Keratinocyte (primary cell): Measurements from ENCODE around the gene TTC23L. TPM values are rescaled to one million over a fixed set of nuclear protein-coding genes. Genes with fewer than 3 reads are reported as not detected.

ENCODE experiments used
- DNase-seq: peaks from one replicate; pipeline ENCODE4 v3.0.0-alpha.2; 2011; ENCODE audit warnings: low read depth, missing footprints, low spot score
- FAIRE-seq: peaks from 2 replicates; lab custom pipeline; 2011; peaks lifted over from hg19 to GRCh38; lab: Jason Lieb, UNC
- H2AFZ ChIP-seq: 2 replicates; pipeline ENCODE4 v1.6.0; 2012; ENCODE audit warnings: low read length, control low read depth, inconsistent platforms; ENCODE audit not compliant: control insufficient read depth
- H3K27ac ChIP-seq: 2 replicates; pipeline ENCODE4 v1.5.1; 2011; ENCODE audit warnings: low read length; ENCODE audit not compliant: control insufficient read depth, insufficient read depth
- H3K27me3 ChIP-seq: 3 replicates; pipeline ENCODE4 v1.6.0; 2011; ENCODE audit warnings: low read length; ENCODE audit not compliant: control insufficient read depth, insufficient read depth; ENCODE audit errors: extremely low read depth
- H3K36me3 ChIP-seq, 2 experiments: 2 replicates in 1 of 2; 3 replicates in 1 of 2; pipeline ENCODE4 v1.5.1; 2011; ENCODE audit warnings: low read length in 2 of 2, mild to moderate bottlenecking in 1 of 2; ENCODE audit not compliant: control insufficient read depth in 2 of 2, insufficient read depth in 2 of 2; ENCODE audit errors: extremely low read depth in 1 of 2
- H3K4me1 ChIP-seq: 3 replicates; pipeline ENCODE4 v1.5.1; 2011; ENCODE audit warnings: low read length; ENCODE audit not compliant: control insufficient read depth, insufficient read depth; ENCODE audit errors: extremely low read depth
- H3K4me2 ChIP-seq: 3 replicates; pipeline ENCODE4 v1.6.0; 2011; ENCODE audit warnings: low read depth, low read length; ENCODE audit not compliant: control insufficient read depth, insufficient read depth; ENCODE audit errors: extremely low read depth
- H3K4me3 ChIP-seq, 3 experiments: fragments of 200-600 bp in 1 of 3; sonication (generic) in 1 of 3; 2 replicates in 2 of 3; 3 replicates in 1 of 3; pipeline ENCODE4 v1.5.1; 2011 to 2016; ENCODE audit warnings: low read length in 3 of 3, mild to moderate bottlenecking in 3 of 3, control low read depth in 2 of 3, inconsistent platforms in 1 of 3, low read depth in 1 of 3, mixed read lengths in 1 of 3, mixed run types in 1 of 3, moderate library complexity in 1 of 3; ENCODE audit not compliant: control insufficient read depth in 2 of 3, insufficient read depth in 2 of 3; ENCODE audit errors: extremely low read depth in 1 of 3
- H3K79me2 ChIP-seq: 2 replicates; pipeline ENCODE4 v1.6.0; 2012; ENCODE audit warnings: low read length; ENCODE audit not compliant: control insufficient read depth, insufficient read depth
- H3K9ac ChIP-seq: 3 replicates; pipeline ENCODE4 v1.6.0; 2011; ENCODE audit warnings: low read length; ENCODE audit not compliant: control insufficient read depth, insufficient read depth; ENCODE audit errors: extremely low read depth
- H3K9me1 ChIP-seq: 3 replicates; pipeline ENCODE4 v1.6.0; 2011; ENCODE audit warnings: low read length; ENCODE audit not compliant: control insufficient read depth, insufficient read depth; ENCODE audit errors: extremely low read depth
- H3K9me3 ChIP-seq: 2 replicates; pipeline ENCODE4 v1.5.1; 2012; ENCODE audit warnings: low read depth, low read length; ENCODE audit not compliant: control insufficient read depth
- H4K20me1 ChIP-seq: 3 replicates; pipeline ENCODE4 v1.6.0; 2011; ENCODE audit warnings: low read length; ENCODE audit not compliant: control insufficient read depth, insufficient read depth; ENCODE audit errors: extremely low read depth
- EZH2 ChIP-seq: IDR thresholded peaks from one replicate; pipeline ENCODE4 v1.6.1; 2012; ENCODE audit warnings: inconsistent platforms, mild to moderate bottlenecking, low read length, moderate library complexity
- dilution Hi-C: fragments of 300-500 bp; cut with MboI; formaldehyde crosslinking; loops from one replicate; pipeline ENCODE4 v1.7.0; 2020; ENCODE audit warnings: low sequenced_read_pairs; ENCODE audit not compliant: extremely low pct_ligation_motif_present
- polyA plus RNA-seq, 5 experiments: library from polyadenylated mRNA; depleted of rRNA in 3 of 5; stranded (reverse) in 3 of 5; stranded (forward) in 1 of 5; unstranded in 1 of 5; fragments of >200 nt; gene quantifications; 1 replicate in 1 of 5; 2 replicates in 3 of 5; 3 replicates in 1 of 5; pipeline versions ENCODE4 v1.2.1 to v1.2.3, GENCODE V29; 2011 to 2012; ENCODE audit warnings: missing spikeins in 2 of 5, low read depth in 1 of 5, low replicate concordance in 1 of 5
- TF ChIP-seq, protein P1 (sequence below), 3 experiments: IDR thresholded peaks in 1 of 3; conservative IDR thresholded peaks in 1 of 3; optimal IDR thresholded peaks in 1 of 3; 2 replicates in 2 of 3; 3 replicates in 1 of 3; pipeline versions ENCODE3 to v1.5.1; 2011; ENCODE audit warnings: low read length in 3 of 3, mild to moderate bottlenecking in 3 of 3, moderate library complexity in 2 of 3, control low read depth in 1 of 3, inconsistent platforms in 1 of 3; ENCODE audit not compliant: insufficient read depth in 2 of 3; ENCODE audit errors: extremely low read depth in 1 of 3

Gene TTC23L
- polyA plus RNA-seq, 1 donor (not counting 4 experiments of a cell fraction or from before 2014, with no cell fraction given) = 0.12 TPM

DNA sequence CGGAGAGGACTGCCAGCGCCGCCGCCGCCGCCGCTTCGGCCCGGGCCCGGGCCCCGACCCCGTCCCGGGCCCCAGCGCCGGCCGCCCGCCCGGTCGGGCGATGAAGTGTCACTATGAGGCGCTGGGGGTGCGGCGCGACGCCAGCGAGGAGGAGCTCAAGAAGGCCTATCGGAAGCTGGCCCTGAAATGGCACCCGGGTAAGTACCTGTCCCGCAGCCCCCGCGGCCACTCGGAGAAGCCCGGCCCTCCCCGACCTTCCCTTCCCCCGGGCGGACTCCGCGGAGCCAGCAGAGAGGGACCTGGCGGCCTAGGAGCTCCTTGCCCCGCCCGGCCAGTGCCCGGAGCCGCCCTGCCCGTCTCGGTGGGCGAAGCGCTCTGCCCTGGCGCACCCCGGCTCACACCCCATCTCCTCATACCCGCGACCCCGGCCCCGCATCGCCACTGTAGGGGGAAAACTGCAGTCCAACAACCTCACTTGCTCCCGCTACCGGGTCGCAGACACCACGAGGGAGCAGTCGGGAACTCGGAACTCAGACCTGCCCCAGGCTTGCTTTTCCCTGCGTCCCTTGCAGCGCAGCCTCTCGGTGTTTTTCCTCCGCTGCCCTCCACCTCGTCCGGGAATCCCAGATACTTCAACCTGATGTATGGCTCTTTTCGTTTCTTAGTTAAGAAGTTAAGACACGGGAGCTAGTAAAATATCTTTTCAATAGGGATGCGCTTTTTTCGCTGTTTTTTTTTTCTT lies 90.9 kb downstream of the TTC23L start:
- Histone ChIP-seq H3K9ac (peak overlapping the region; percentile 95), H3K27ac (peak overlapping the region; percentile 87), H3K36me3 (peaks cover 3 to 5% of the 10 kb centered on the region in 2 experiments), H3K79me2 (peaks cover 47% of the 10 kb centered on the region), H2AFZ (peak overlapping the region; percentile 85), H3K9me1 (no peaks in the 10 kb centered on the region), H4K20me1 (no peaks in the 10 kb centered on the region), H3K9me3 (no peaks in the 10 kb centered on the region), H3K4me2 (peak overlapping the region; percentile 85), H3K4me1 (peaks cover 13% of the 10 kb centered on the region), H3K4me3 (peak overlapping the region; percentile 92 to 96 (median 94)), H3K27me3 (no peaks in the 10 kb centered on the region)
- TF ChIP-seq EZH2 = no peak
- TF ChIP-seq, protein P1, sequence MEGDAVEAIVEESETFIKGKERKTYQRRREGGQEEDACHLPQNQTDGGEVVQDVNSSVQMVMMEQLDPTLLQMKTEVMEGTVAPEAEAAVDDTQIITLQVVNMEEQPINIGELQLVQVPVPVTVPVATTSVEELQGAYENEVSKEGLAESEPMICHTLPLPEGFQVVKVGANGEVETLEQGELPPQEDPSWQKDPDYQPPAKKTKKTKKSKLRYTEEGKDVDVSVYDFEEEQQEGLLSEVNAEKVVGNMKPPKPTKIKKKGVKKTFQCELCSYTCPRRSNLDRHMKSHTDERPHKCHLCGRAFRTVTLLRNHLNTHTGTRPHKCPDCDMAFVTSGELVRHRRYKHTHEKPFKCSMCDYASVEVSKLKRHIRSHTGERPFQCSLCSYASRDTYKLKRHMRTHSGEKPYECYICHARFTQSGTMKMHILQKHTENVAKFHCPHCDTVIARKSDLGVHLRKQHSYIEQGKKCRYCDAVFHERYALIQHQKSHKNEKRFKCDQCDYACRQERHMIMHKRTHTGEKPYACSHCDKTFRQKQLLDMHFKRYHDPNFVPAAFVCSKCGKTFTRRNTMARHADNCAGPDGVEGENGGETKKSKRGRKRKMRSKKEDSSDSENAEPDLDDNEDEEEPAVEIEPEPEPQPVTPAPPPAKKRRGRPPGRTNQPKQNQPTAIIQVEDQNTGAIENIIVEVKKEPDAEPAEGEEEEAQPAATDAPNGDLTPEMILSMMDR (optimal IDR thresholded peaks at IDR 0.05 in 1 of 3, IDR thresholded peaks at IDR 0.05 in 1 of 3, conservative IDR thresholded peaks at IDR 0.05 in 1 of 3; ENCODE audit: extremely low read depth in 1 of 3, insufficient read depth in 2 of 3, low read length in 3 of 3) = no peak
- FAIRE-seq = no peak
- no peak for DNase-seq
- dilution Hi-C loops = no loop called here

DNA sequence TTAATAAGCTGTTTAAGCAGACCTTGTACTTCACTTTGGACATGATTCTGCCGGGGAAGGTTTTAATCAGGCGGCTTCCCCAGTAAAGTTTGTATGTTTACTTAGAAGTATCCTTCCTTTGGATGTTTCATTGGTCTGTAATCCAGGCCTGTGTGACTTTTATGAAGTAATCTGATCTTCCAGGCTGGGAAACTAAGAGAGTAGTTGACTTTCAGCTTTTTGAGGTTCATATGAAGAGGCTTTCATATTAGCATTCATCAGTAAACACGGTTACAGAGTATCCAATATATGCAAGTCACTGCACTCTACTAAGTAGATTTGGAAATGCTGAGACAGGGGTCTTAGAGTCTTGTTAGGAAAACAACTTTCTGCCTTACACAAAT lies 91.5 kb downstream of the TTC23L start:
- Histone ChIP-seq H3K79me2 (peaks cover 51% of the 10 kb centered on the region), H3K36me3 (peaks cover 3 to 5% of the 10 kb centered on the region in 2 experiments), H3K9me1 (no peaks in the 10 kb centered on the region), H3K4me1 (peaks cover 12% of the 10 kb centered on the region), H2AFZ (peak overlapping the region; percentile 85), H4K20me1 (no peaks in the 10 kb centered on the region), H3K27ac (peak overlapping the region; percentile 87), H3K9me3 (no peaks in the 10 kb centered on the region), H3K9ac (peak overlapping the region; percentile 95), H3K4me3 (peak overlapping the region; percentile 92 to 96 (median 94)), H3K27me3 (no peaks in the 10 kb centered on the region), H3K4me2 (peak overlapping the region; percentile 85)
- TF ChIP-seq EZH2 = no peak
- TF ChIP-seq, protein P1 (optimal IDR thresholded peaks at IDR 0.05 in 1 of 3, IDR thresholded peaks at IDR 0.05 in 1 of 3, conservative IDR thresholded peaks at IDR 0.05 in 1 of 3; ENCODE audit: extremely low read depth in 1 of 3, insufficient read depth in 2 of 3, low read length in 3 of 3) = no peak
- dilution Hi-C loops = no loop called here
- no peak for DNase-seq
- no peak for FAIRE-seq
